ENCODE results near the gene SELENOH.

- TF ChIP-seq CTCF (IDR thresholded peaks at IDR 0.05), result no peak
- TF ChIP-seq POLR2A (IDR thresholded peaks at IDR 0.05), result no peak
- no peak for TF ChIP-seq POLR2AphosphoS5 (IDR thresholded peaks at IDR 0.05; ENCODE audit: insufficient read depth in 1 of 2, low read depth in 1 of 2)
These were observed 12.5 kb upstream of the SELENOH start for GRCh38 chr11:57728829-57729228.
